NCI-H2227 (cell line): ENCODE measurements around the gene TOP3B.
"Not testable (repeated sequence)": the region's sequence is repeated elsewhere in the genome, so short reads cannot be mapped to it uniquely, and the experiment has no call there.

Experiments
- DNase-seq: peaks from one replicate; lab custom pipeline; 2025; ENCODE audit not compliant: unreplicated experiment; lab: John Stamatoyannopoulos, UW

The TOP3B gene

GRCh38 chr22:21927174-21927823 is 55.3 kb downstream of the TOP3B start:
- peak; percentile 39 for DNase-seq

- no peak for DNase-seq
These were observed 55.9 kb downstream of the TOP3B start for GRCh38 chr22:21926728-21927127.

- DNase-seq = no peak
These were observed 59.4 kb downstream of the TOP3B start for GRCh38 chr22:21923163-21923561.

- no peak for DNase-seq
These were observed 60.0 kb downstream of the TOP3B start for GRCh38 chr22:21922370-21923162.

GRCh38 chr22:21921729-21922128 is 60.9 kb downstream of the TOP3B start:
- no peak for DNase-seq

- DNase-seq = no peak
These were observed 61.3 kb downstream of the TOP3B start for GRCh38 chr22:21921184-21921721.

- no peak for DNase-seq
These were observed 62.0 kb downstream of the TOP3B start for GRCh38 chr22:21920341-21921183.

- DNase-seq = no peak
These were observed 62.9 kb downstream of the TOP3B start for GRCh38 chr22:21919526-21920307.

- DNase-seq = no peak
These were observed 64.0 kb downstream of the TOP3B start for GRCh38 chr22:21918466-21919185.

GRCh38 chr22:21917959-21918261 is 64.7 kb downstream of the TOP3B start:
- DNase-seq = no peak

- DNase-seq = peak; percentile 23
These were observed 65.2 kb downstream of the TOP3B start for GRCh38 chr22:21917181-21917958.

- no peak for DNase-seq
These were observed 66.2 kb downstream of the TOP3B start for GRCh38 chr22:21916309-21916918.

- no peak for DNase-seq
These were observed 66.8 kb downstream of the TOP3B start for GRCh38 chr22:21915624-21916308.

- DNase-seq = not testable (repeated sequence)
These were observed 68.4 kb downstream of the TOP3B start for GRCh38 chr22:21914033-21914642.

GRCh38 chr22:21910367-21910766 is 72.2 kb downstream of the TOP3B start:
- not testable (repeated sequence) for DNase-seq

GRCh38 chr22:21909871-21910270 is 72.7 kb downstream of the TOP3B start:
- no peak for DNase-seq

- DNase-seq = no peak
These were observed 74.7 kb downstream of the TOP3B start for GRCh38 chr22:21907638-21908522.
